ENCODE results near the gene NEGR1. TPM values are rescaled to one million over a fixed set of nuclear protein-coding genes. Genes with fewer than 3 reads are reported as not detected.

The NEGR1 gene
- total and polyA plus RNA-seq, 9 donors: 4.7 to 15.1 (median 9.1) TPM

DNA sequence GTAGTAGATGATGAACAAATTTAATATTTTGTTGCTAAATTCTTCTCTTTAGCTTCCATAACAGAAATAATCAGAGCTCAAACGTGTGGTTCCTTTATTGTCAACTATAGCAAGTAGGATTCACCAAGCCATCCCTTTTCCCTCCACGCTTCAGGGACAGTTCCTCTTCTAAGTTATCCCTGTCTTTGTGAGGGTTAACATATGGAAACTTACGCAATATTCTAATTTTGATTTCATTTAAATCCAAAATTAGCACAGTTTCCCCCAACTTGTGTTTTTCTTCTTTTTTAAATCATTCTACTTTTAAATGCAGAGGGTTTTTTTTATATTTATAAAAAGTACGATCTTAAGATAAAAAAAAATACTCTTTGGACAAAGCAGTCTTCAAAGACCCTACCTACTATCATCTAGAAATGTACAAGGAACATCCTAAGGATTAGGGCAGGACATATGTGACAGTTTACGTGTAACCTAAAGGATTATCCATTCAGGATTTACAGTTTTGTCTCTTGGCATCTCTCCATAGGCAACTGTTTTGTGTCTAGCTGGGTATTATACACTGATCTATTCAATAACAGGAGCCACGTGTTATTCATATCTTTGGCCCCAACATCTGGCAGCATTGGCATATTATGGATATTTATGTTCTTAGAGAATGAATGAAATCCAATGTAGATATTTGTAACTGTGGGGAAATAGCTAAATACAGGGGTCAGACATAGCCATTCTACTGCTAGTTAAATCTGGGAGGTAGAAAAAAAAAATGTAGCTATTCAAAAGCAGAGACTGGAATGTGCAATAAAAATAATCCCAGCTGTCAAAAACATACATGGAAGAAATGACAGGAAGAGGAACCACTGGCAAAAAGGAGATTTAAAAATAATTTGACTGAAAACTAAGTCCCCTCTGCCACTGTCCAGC lies 272.9 kb downstream of the NEGR1 start:
- no peaks in the 10 kb centered on the region for H3K36me3 ChIP-seq
- DNase-seq: no peak
- intact Hi-C loops (cut with DNase I): no loop called here
- no peak overlapping the region for H3K4me3 ChIP-seq
- no peaks in the 10 kb centered on the region for H3K9me3 ChIP-seq
- no peak overlapping the region for H3K27ac ChIP-seq
- TF ChIP-seq CTCF (IDR thresholded peaks at IDR 0.05): no peak
- TF ChIP-seq EP300 (IDR thresholded peaks at IDR 0.05): no peak
- TF ChIP-seq POLR2A (IDR thresholded peaks at IDR 0.05): no peak
- H3K27me3 ChIP-seq: no peaks in the 10 kb centered on the region
- WGBS, 3 donors: 58 to 70% (median 61%) methylated on average over 6 of the region's 6 CpGs
- H3K4me1 ChIP-seq (ENCODE audit: insufficient read depth): no peaks in the 10 kb centered on the region

DNA sequence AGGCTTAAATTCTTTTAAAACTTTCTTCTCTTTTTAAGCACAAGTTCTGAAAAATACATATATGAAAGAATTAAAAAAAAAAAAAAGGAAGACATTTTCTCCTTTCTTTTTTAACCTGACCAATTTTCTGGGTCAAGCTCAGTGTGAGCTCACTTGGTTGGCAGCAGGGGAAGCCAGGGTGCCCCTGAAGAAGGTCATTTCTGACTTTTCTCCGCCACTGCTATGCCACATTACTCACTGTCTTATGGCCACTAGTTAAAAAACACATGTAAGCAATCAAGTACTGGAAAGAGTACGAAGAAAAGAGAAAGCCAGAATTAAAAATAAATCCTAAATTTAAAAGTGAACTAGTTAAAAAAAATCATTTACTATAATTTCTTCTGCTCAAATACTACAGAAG lies 275.0 kb downstream of the NEGR1 start:
- 77 to 91% (median 88%) methylated on average over 2 of the region's 2 CpGs for WGBS, 3 donors
- Histone ChIP-seq H3K4me3 (no peak overlapping the region), H3K27me3 (no peaks in the 10 kb centered on the region), H3K4me1 (ENCODE audit: insufficient read depth) (no peaks in the 10 kb centered on the region), H3K36me3 (no peaks in the 10 kb centered on the region), H3K27ac (no peak overlapping the region), H3K9me3 (no peaks in the 10 kb centered on the region)
- DNase-seq: no peak
- no peak for TF ChIP-seq POLR2A (IDR thresholded peaks at IDR 0.05)
- no peak for TF ChIP-seq CTCF (IDR thresholded peaks at IDR 0.05)
- no peak for TF ChIP-seq EP300 (IDR thresholded peaks at IDR 0.05)
- intact Hi-C loops (cut with DNase I): no loop called here

GRCh38 chr1:72006092-72006491 lies 276.2 kb downstream of the NEGR1 start:
- Histone ChIP-seq H3K27me3 (no peaks in the 10 kb centered on the region), H3K27ac (no peak overlapping the region), H3K4me1 (ENCODE audit: insufficient read depth) (no peaks in the 10 kb centered on the region), H3K4me3 (no peak overlapping the region), H3K36me3 (no peaks in the 10 kb centered on the region), H3K9me3 (no peaks in the 10 kb centered on the region)
- WGBS, 3 donors: 57 to 75% (median 68%) methylated on average over 1 of the region's 1 CpG
- TF ChIP-seq CTCF (IDR thresholded peaks at IDR 0.05) (no peak), EP300 (IDR thresholded peaks at IDR 0.05) (no peak), POLR2A (IDR thresholded peaks at IDR 0.05) (no peak)
- DNase-seq: no peak
- intact Hi-C loops (cut with DNase I): no loop called here

GRCh38 chr1:72003092-72003491 lies 279.2 kb downstream of the NEGR1 start:
- DNase-seq: no peak
- H3K27ac ChIP-seq: no peak overlapping the region
- no peaks in the 10 kb centered on the region for H3K9me3 ChIP-seq
- no peak overlapping the region for H3K4me3 ChIP-seq
- intact Hi-C loops (cut with DNase I): no loop called here
- TF ChIP-seq CTCF (IDR thresholded peaks at IDR 0.05): no peak
- TF ChIP-seq POLR2A (IDR thresholded peaks at IDR 0.05): no peak
- TF ChIP-seq EP300 (IDR thresholded peaks at IDR 0.05): no peak
- H3K4me1 ChIP-seq (ENCODE audit: insufficient read depth): no peaks in the 10 kb centered on the region
- H3K36me3 ChIP-seq: no peaks in the 10 kb centered on the region
- 43 to 70% (median 45%) methylated on average over 3 of the region's 3 CpGs for whole genome bisulfite sequencing, 3 donors
- no peaks in the 10 kb centered on the region for H3K27me3 ChIP-seq

Measured in ovary (tissue), 9 donors.